B cell (primary cell): ENCODE measurements around the gene FAM151A.

Source experiments
- EZH2 ChIP-seq: IDR thresholded peaks from 2 replicates; pipeline ENCODE4 v1.6.1; 2012; ENCODE audit warnings: borderline replicate concordance, low read depth, mild to moderate bottlenecking, moderate library complexity, low read length; ENCODE audit not compliant: insufficient read depth, poor library complexity, severe bottlenecking
- TF ChIP-seq, protein P1 (sequence below): fragments of 200-600 bp; IDR thresholded peaks from one replicate; pipeline ENCODE4 v1.8.0; 2022; ENCODE audit warnings: antibody characterized with exemption, mild to moderate bottlenecking

DNA sequence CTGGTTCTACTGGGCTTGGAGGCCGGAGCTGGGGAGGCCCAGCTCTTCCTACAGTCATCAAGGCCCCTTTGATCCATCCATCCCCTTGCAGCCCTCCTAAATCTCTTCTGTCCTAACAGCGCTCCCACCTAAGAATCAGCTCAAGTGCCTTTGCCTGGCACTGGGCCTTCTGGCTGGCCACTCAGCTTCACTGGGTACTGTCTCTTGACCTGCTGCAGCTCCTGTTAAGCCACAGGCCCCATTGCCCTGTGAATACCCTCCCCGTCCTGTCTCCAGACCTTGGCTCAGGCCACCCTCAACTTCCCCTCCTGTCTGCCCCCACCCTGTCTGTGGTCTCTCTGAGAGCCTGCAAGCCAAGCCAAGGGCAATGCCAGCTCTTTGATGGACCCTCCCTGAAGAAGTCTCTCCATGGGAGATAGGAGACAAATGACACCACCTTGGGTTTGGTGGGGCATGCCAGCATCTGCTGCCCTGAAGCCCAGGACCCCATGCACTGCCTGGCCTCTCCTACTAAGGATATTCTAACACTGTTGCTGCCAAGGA is 27.3 kb downstream of the FAM151A start:
- TF ChIP-seq EZH2, result no peak
- TF ChIP-seq, protein P1, sequence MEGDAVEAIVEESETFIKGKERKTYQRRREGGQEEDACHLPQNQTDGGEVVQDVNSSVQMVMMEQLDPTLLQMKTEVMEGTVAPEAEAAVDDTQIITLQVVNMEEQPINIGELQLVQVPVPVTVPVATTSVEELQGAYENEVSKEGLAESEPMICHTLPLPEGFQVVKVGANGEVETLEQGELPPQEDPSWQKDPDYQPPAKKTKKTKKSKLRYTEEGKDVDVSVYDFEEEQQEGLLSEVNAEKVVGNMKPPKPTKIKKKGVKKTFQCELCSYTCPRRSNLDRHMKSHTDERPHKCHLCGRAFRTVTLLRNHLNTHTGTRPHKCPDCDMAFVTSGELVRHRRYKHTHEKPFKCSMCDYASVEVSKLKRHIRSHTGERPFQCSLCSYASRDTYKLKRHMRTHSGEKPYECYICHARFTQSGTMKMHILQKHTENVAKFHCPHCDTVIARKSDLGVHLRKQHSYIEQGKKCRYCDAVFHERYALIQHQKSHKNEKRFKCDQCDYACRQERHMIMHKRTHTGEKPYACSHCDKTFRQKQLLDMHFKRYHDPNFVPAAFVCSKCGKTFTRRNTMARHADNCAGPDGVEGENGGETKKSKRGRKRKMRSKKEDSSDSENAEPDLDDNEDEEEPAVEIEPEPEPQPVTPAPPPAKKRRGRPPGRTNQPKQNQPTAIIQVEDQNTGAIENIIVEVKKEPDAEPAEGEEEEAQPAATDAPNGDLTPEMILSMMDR, result no peak
